GM12874 (cell line): ENCODE measurements around the gene RHOBTB1.

Source experiments
- TF ChIP-seq, protein P1 (sequence below): IDR thresholded peaks from 2 replicates; pipeline ENCODE4 v1.5.1; 2011; ENCODE audit warnings: low read depth, mild to moderate bottlenecking, control low read depth, low read length, moderate library complexity; ENCODE audit not compliant: insufficient read depth

RHOBTB1 gene, protein sequence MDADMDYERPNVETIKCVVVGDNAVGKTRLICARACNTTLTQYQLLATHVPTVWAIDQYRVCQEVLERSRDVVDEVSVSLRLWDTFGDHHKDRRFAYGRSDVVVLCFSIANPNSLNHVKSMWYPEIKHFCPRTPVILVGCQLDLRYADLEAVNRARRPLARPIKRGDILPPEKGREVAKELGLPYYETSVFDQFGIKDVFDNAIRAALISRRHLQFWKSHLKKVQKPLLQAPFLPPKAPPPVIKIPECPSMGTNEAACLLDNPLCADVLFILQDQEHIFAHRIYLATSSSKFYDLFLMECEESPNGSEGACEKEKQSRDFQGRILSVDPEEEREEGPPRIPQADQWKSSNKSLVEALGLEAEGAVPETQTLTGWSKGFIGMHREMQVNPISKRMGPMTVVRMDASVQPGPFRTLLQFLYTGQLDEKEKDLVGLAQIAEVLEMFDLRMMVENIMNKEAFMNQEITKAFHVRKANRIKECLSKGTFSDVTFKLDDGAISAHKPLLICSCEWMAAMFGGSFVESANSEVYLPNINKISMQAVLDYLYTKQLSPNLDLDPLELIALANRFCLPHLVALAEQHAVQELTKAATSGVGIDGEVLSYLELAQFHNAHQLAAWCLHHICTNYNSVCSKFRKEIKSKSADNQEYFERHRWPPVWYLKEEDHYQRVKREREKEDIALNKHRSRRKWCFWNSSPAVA

DNA sequence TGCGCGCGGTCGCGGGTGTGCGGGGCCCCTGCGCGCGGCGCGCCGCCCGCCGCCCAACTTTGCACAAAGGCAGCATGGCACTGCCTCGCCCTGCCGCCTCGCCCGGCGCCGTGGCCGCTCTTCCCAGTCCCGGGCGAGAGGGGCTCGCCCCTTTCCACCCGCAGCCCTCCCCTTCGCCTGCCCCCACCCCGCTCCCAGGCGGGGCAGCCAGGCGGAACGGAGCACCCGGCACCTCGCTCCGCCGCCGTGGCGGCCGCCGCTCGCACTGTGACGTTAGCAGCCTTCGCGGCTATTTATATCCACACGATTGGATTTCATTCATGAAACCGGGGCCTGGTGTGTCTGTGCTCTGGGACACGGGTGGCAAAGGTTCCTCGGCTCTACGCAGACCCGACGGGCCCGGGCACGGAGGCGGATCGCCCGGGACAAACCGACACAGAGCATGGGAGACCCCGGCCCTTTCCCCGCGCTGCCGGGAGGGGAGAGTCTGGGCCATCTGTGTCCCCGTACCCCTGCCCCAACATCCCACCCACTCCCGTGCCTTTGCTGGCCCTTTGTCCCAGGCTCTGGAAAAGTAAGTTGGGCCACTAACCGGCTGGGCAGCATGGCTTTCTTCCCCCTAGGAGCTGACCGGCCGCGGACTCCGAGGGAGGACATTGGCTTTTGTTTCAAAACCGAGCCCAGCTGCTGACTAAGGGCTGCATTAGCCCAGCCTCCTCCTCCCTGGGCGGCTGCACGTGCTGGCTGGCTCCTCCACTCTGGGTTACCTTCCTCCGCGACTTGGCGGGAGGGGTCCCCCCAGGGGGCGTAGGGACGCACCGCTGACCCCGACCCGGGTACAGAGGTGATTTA, at the start of gene RHOBTB1:
TSS of gene RHOBTB1 (minus strand) at position 128 of the 852 bp plus-strand sequence. CDS start 32,643 bp downstream, outside the sequence.
- TF ChIP-seq, protein P1, sequence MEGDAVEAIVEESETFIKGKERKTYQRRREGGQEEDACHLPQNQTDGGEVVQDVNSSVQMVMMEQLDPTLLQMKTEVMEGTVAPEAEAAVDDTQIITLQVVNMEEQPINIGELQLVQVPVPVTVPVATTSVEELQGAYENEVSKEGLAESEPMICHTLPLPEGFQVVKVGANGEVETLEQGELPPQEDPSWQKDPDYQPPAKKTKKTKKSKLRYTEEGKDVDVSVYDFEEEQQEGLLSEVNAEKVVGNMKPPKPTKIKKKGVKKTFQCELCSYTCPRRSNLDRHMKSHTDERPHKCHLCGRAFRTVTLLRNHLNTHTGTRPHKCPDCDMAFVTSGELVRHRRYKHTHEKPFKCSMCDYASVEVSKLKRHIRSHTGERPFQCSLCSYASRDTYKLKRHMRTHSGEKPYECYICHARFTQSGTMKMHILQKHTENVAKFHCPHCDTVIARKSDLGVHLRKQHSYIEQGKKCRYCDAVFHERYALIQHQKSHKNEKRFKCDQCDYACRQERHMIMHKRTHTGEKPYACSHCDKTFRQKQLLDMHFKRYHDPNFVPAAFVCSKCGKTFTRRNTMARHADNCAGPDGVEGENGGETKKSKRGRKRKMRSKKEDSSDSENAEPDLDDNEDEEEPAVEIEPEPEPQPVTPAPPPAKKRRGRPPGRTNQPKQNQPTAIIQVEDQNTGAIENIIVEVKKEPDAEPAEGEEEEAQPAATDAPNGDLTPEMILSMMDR = no peak

DNA sequence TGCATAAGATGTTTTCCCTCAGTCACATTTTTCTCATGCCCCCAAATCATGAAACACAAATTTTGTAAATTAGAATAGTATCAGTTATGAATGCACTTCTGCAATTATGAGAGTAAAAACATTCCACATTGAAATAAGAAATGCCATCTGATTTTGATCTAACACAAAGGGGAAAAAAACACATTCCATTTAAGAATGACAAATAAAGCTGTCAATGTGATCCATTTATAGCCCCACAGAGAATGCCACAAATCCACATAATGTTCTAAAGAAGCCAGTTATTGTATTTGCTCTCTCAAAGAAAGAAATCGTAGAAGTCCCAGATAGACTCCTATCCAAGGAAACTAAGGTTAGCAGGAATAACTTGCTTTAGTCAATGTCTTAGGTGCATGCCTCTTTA, 48.7 kb upstream of the RHOBTB1 start:
- TF ChIP-seq, protein P1 = no peak

DNA sequence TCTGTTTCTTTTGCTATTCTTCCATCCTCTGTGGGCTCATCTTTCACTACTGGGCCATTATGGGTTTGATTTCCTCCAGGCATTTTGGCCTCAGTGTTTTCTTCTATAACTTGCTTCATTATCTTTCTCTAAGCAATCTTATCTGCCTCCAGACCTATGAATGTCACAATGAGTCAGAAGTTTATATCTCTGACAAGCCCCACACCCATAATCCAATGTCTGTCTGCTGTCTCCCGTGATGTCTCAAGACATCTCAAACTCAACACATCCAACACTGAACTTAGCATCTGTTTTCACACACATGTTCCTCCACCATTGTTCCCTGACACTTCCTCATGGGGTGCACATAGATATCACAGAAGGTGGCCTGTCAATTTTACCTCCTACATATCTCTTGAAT, 46.7 kb upstream of the RHOBTB1 start:
- TF ChIP-seq, protein P1 = no peak

DNA sequence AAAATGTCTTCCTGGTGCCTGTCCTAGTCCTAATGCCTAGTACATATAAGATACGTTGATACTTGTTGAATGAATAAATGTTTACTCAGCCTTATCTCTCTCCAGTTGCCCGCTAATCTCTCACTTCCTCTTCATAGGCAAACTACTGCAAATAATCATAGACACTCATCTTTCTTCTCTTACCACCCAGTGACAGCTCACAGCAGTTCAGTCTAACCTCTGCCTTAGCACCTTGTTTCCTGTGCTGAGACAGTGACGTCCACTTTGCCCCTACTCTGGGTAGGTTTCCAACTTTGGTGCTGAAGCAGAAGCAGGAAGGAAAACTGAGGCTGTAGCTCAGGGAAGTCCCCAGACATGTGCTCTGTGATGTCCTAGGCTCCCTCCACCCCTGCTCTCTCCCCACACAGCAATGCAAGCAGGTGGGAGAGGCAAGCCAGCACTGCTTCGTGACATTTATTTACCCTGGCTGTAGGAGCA, 45.5 kb upstream of the RHOBTB1 start:
- TF ChIP-seq, protein P1 = no peak

DNA sequence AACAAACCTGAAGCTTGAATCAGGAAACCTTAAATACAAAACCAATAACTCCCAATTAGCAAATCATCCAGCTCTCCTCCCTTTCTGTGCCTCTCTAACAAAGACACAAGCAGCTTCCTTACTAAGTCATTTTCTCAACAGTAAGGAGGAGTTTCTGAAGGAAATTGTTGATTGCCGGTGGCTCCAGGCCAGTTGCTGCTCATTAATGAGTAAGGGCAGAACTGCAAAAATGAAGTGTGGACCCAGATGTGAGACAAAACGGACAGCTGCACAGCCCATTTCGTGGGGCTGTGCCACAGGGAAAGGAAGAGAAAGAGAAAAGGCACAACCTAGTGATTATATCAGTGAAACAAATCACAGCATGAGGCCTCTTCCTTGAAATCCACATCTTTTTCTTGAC, 42.8 kb upstream of the RHOBTB1 start:
- TF ChIP-seq, protein P1 = no peak

DNA sequence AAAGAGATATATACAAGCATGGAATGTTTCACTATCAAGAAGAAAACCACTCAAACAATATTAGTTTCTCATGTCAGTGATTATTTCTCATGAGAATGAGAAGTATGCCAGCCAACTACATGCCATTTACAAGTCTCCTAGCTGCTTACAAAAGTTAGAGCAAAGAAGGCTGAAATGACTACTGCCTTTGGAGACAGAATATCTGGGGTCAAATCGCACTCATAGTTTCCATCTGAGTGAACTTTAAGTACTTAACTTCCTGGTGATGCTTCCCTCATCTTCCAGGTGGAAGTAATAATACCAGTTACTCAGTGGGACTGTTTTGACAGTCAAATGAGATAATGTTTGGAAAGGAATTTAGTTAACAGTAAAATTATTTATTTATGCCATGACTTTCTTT, 42.0 kb upstream of the RHOBTB1 start:
- TF ChIP-seq, protein P1 = no peak

DNA sequence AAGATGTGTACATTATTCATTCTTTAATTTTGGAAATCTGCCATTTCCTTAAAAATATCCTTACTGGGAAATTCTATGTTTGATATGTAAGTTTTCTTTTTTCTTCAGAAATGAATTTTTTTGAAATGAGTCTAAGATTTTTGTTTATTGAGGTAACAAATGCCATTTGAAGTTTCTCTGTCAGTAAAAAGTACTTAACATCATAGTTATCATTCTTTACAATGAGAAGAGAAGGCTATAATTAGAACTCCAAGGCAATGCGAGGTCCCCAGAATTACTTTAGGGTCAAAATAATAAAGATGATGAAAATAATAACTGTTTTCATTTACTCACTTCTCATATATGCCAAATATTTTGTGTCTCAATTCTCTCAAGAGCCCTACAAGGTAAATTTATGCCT, 37.0 kb upstream of the RHOBTB1 start:
- TF ChIP-seq, protein P1 = no peak
